K562 (cell line): ENCODE data around the gene NRAP. TPM values are rescaled to one million over a fixed set of nuclear protein-coding genes. Genes with fewer than 3 reads are reported as not detected.

Source experiments
- ATAC-seq: fragments of 200-7000 bp; cut with Tn5 transposase; 3 replicates; pipeline ENCODE4 v1.9.1; 2020; ENCODE audit warnings: moderate library complexity
- BruUV-seq: library from RNA; stranded (reverse); fragments of 400-500 nt; replicated peaks from 2 replicates; lab custom pipeline; 2021; lab: Mats Ljungman, UMichigan
- CTCF ChIA-PET: fragments of 300-600 bp; formaldehyde crosslinking; extraction: SDS; loops from one replicate; lab custom pipeline; 2021; ENCODE audit warnings: low intra/inter-chr PET ratio; lab: Yijun Ruan, JAX
- POLR2A ChIA-PET: fragments of 300-600, 350-650 bp; sonication (Branson Sonifier 250); formaldehyde crosslinking; extraction: SDS; loops from one replicate; lab custom pipeline; 2021; ENCODE audit warnings: antibody characterized with exemption, inconsistent platforms; lab: Yijun Ruan, JAX
- DNase-seq, 4 experiments: peaks; one replicate each; pipeline versions ENCODE4 v3.0.0 to v3.0.0-alpha.2; 2011 to 2018; ENCODE audit warnings: low spot score in 3 of 4, mixed read lengths in 3 of 4; ENCODE audit errors: extremely low read depth in 1 of 4
- FAIRE-seq: peaks from 2 replicates; lab custom pipeline; 2011; peaks lifted over from hg19 to GRCh38; lab: Jason Lieb, UNC
- H2AFZ ChIP-seq: 2 replicates; pipeline ENCODE4 v1.6.0; 2011; ENCODE audit warnings: low read depth, low read length, control low read depth, inconsistent platforms
- H3K27ac ChIP-seq: fragments of 200-600 bp; 3 replicates; pipeline ENCODE4 v1.8.0; 2011; ENCODE audit warnings: low read depth, mild to moderate bottlenecking, control low read depth, inconsistent platforms, low read length, moderate library complexity, mixed read lengths; ENCODE audit errors: extremely low read depth
- H3K27me3 ChIP-seq, 2 experiments: fragments of 300-600 bp in 1 of 2; 2 replicates in 1 of 2; 3 replicates in 1 of 2; pipeline versions ENCODE4 v1.6.0 to v1.8.0; 2011; ENCODE audit warnings: inconsistent platforms in 2 of 2, low read length in 2 of 2, mild to moderate bottlenecking in 1 of 2, mixed read lengths in 1 of 2, moderate library complexity in 1 of 2; ENCODE audit not compliant: control insufficient read depth in 2 of 2, insufficient read depth in 2 of 2
- H3K36me3 ChIP-seq: fragments of 300-600 bp; 3 replicates; pipeline ENCODE4 v1.8.0; 2011; ENCODE audit warnings: mild to moderate bottlenecking, low read length, inconsistent platforms; ENCODE audit not compliant: control insufficient read depth, insufficient read depth
- H3K4me1 ChIP-seq, 2 experiments: fragments of 200-600 bp in 1 of 2; replicated peaks in 1 of 2; 2 replicates in 1 of 2; 3 replicates in 1 of 2; pipeline versions ENCODE4 v1.5.1 to v1.8.0; 2011; ENCODE audit warnings: inconsistent platforms in 2 of 2, low read length in 2 of 2, mild to moderate bottlenecking in 1 of 2, mixed read lengths in 1 of 2, moderate library complexity in 1 of 2; ENCODE audit not compliant: control insufficient read depth in 2 of 2, insufficient read depth in 2 of 2
- H3K4me2 ChIP-seq: 2 replicates; pipeline ENCODE4 v1.6.1; 2011; ENCODE audit warnings: low read length, control low read depth, inconsistent platforms, mixed read lengths; ENCODE audit not compliant: insufficient read depth
- H3K4me3 ChIP-seq: fragments of 200-600 bp; sonication (generic), shearing (Covaris generic); 2 replicates; pipeline ENCODE4 v1.5.1; 2016; ENCODE audit warnings: control low read depth, inconsistent platforms
- H3K79me2 ChIP-seq: fragments of 200-600 bp; 3 replicates; pipeline ENCODE4 v1.8.0; 2011; ENCODE audit warnings: low read length, inconsistent platforms; ENCODE audit not compliant: control insufficient read depth, insufficient read depth
- H3K9ac ChIP-seq, 2 experiments: 2 replicates each; pipeline versions ENCODE4 v1.6.0 to v1.6.1; 2011; ENCODE audit warnings: low read depth in 2 of 2, low read length in 2 of 2, control low read depth in 1 of 2, inconsistent platforms in 1 of 2, mild to moderate bottlenecking in 1 of 2, mixed read lengths in 1 of 2; ENCODE audit not compliant: insufficient read depth in 1 of 2
- H3K9me1 ChIP-seq: one replicate; pipeline ENCODE4 v1.6.0; 2011; ENCODE audit warnings: inconsistent platforms, mild to moderate bottlenecking, low read length, moderate library complexity; ENCODE audit not compliant: control insufficient read depth, insufficient read depth
- H3K9me3 ChIP-seq: replicated peaks from 2 replicates; pipeline ENCODE4 v1.5.1; 2011; ENCODE audit warnings: low read depth, low read length, inconsistent platforms; ENCODE audit not compliant: control insufficient read depth, insufficient read depth
- H4K20me1 ChIP-seq: replicated peaks from 2 replicates; pipeline ENCODE4 v1.6.1; 2011; ENCODE audit warnings: low read length, inconsistent platforms, mixed read lengths; ENCODE audit not compliant: control insufficient read depth, insufficient read depth
- ATF4 ChIP-seq: fragments of 450-650 bp; formaldehyde crosslinking; IDR thresholded peaks from 2 replicates; pipeline ENCODE4 v1.4.0; 2022; ENCODE audit warnings: mild to moderate bottlenecking, moderate library complexity
- FOSL1 ChIP-seq: fragments of 200-800 bp; sonication (Bioruptor generic); conservative IDR thresholded peaks from 2 replicates; pipeline ENCODE4 v1.6.1; 2016; ENCODE audit warnings: missing genetic modification characterization, missing compliant biosample characterization
- FOXK2 ChIP-seq, 2 experiments: fragments of 450-650 bp; IDR thresholded peaks in 1 of 2; conservative IDR thresholded peaks in 1 of 2; 2 replicates each; pipeline ENCODE4 v1.6.1; 2016; ENCODE audit warnings: low read depth in 2 of 2, mild to moderate bottlenecking in 1 of 2
- MEIS2 ChIP-seq: fragments of 450-650 bp; IDR thresholded peaks from 2 replicates; pipeline ENCODE4 v1.6.1; 2014; ENCODE audit warnings: mild to moderate bottlenecking; ENCODE audit not compliant: partially characterized antibody
- SFPQ ChIP-seq: fragments of 200-400 bp; formaldehyde crosslinking; IDR thresholded peaks from 2 replicates; pipeline ENCODE4 v1.6.1; 2017; ENCODE audit warnings: mild to moderate bottlenecking, low read depth, low read length, moderate library complexity
- SMARCA4 ChIP-seq: fragments of 450-650 bp; IDR thresholded peaks from 2 replicates; pipeline ENCODE4 v1.6.1; 2016
- TEAD2 ChIP-seq: fragments of 450-650 bp; IDR thresholded peaks from 2 replicates; pipeline ENCODE4 v1.6.1; 2016; ENCODE audit warnings: missing genetic modification characterization, control low read depth, missing compliant biosample characterization
- ZNF280A ChIP-seq: fragments of 450-650 bp; IDR thresholded peaks from 2 replicates; pipeline ENCODE4 v1.6.1; 2018; ENCODE audit warnings: mild to moderate bottlenecking, low read depth; ENCODE audit not compliant: partially characterized antibody
- ZNF395 ChIP-seq: fragments of 200-800 bp; sonication (Bioruptor generic); IDR thresholded peaks from 2 replicates; pipeline ENCODE4 v1.6.1; 2017; ENCODE audit warnings: missing genetic modification characterization, missing compliant biosample characterization
- ZNF408 ChIP-seq: fragments of 250-450 bp; sonication (Bioruptor Pico); IDR thresholded peaks from 2 replicates; pipeline ENCODE4 v1.4.0; 2020; ENCODE audit warnings: low read depth, mild to moderate bottlenecking, moderate library complexity
- ZNF444 ChIP-seq: fragments of 250-450 bp; sonication (Bioruptor Pico); IDR thresholded peaks from 2 replicates; pipeline ENCODE4 v1.4.0; 2020; ENCODE audit warnings: mild to moderate bottlenecking, moderate library complexity
- ZNF445 ChIP-seq: fragments of 250-450 bp; sonication (Bioruptor Pico); IDR thresholded peaks from 2 replicates; pipeline ENCODE4 v1.4.0; 2020; ENCODE audit warnings: low read depth, mild to moderate bottlenecking, moderate library complexity
- ZNF764 ChIP-seq: fragments of 250-450 bp; sonication (Bioruptor Pico); IDR thresholded peaks from 2 replicates; pipeline ENCODE4 v1.4.0; 2020; ENCODE audit warnings: low read depth, mild to moderate bottlenecking, moderate library complexity
- ZNF77 ChIP-seq: fragments of 250-450 bp; sonication (Bioruptor Pico); IDR thresholded peaks from 2 replicates; pipeline ENCODE4 v1.5.0; 2020
- ZNF780A ChIP-seq: fragments of 250-450 bp; sonication (Bioruptor Pico); IDR thresholded peaks from 2 replicates; pipeline ENCODE4 v1.5.0; 2021; ENCODE audit warnings: mild to moderate bottlenecking
- WGBS: fragments of 100-300 bp; shearing (Covaris generic); methylation state at CpG from one replicate; pipeline ENCODE4 v1.1.6; 2016; ENCODE audit warnings: low coverage, mixed read lengths; ENCODE audit not compliant: insufficient coverage; ENCODE audit errors: missing lambda C conversion rate; 5-methylcytosine and 5-hydroxymethylcytosine counted together
- in situ Hi-C: fragments of 300-500 bp; cut with MboI; formaldehyde crosslinking; loops from 4 replicates; pipeline ENCODE4 v1.15.0; 2018; ENCODE audit warnings: inconsistent platforms, mixed read lengths
- intact Hi-C: fragments of 100-400 bp; cut with micrococcal nuclease; formaldehyde crosslinking; loops from 2 replicates; pipeline ENCODE4 v1.14.2; 2022
- polyA plus RNA-seq, 8 experiments: library from polyadenylated mRNA; depleted of rRNA in 4 of 8; stranded (reverse) in 5 of 8; unstranded in 3 of 8; fragments of >200 nt; fragmentation: Nextera tagmentation in 2 of 8; fragmentation: Illumina TruSeq in 1 of 8; extraction: Ambion mirVana in 2 of 8; extraction: Trizol in 1 of 8; gene quantifications; 2 replicates each; pipeline versions ENCODE4 v1.2.1 to v1.2.3, GENCODE V29; 2011 to 2014; ENCODE audit warnings: inconsistent platforms in 1 of 8, missing spikeins in 1 of 8
- total RNA-seq, 7 experiments: library from RNA; depleted of rRNA in 6 of 7; stranded (reverse); fragments of >200 nt in 6 of 7; fragmentation: Illumina TruSeq in 2 of 7; extraction: Trizol in 2 of 7; gene quantifications; 2 replicates each; pipeline versions ENCODE4 v1.2.1 to v1.2.3, GENCODE V29; 2011 to 2021; ENCODE audit warnings: low replicate concordance in 1 of 7

Gene NRAP
- total and polyA plus RNA-seq, 9 of the 15 experiments (the other 6 are each of a cell fraction or from before 2014, with no cell fraction given) = not detected

GRCh38 chr10:113643183-113643582, 20.7 kb downstream of the NRAP start (continued):
- no peak for TF ChIP-seq SFPQ
- TF ChIP-seq ZNF445 (CRISPR knock-in tag) = no peak
- TF ChIP-seq ZNF780A = no peak
- no peak for TF ChIP-seq ZNF764 (CRISPR knock-in tag)
- no peak for TF ChIP-seq FOXK2 (conservative IDR thresholded peaks at IDR 0.05 in 1 of 2, IDR thresholded peaks at IDR 0.05 in 1 of 2; ENCODE audit: low read depth in 2 of 2)
- no peak for TF ChIP-seq FOSL1 (tag)
- no peak for TF ChIP-seq ZNF408 (CRISPR knock-in tag)

- no peaks in the 10 kb centered on the region for H3K36me3 ChIP-seq
- POLR2A ChIA-PET = no interaction called here
- no peaks in the 10 kb centered on the region for H3K9me1 ChIP-seq
- 4% methylated on average over 4 of the region's 4 CpGs for WGBS
- no peak overlapping the region for H3K4me2 ChIP-seq
- no peaks in the 10 kb centered on the region for H4K20me1 ChIP-seq
- no TSS peak for BruUV-seq
- FAIRE-seq = no peak
- DNase-seq = no peak
- H3K27ac ChIP-seq = no peak overlapping the region
- CTCF ChIA-PET = no interaction called here
- H2AFZ ChIP-seq = no peak overlapping the region
- H3K4me3 ChIP-seq = no peak overlapping the region
- intact Hi-C loops = no loop called here
- ATAC-seq = no peak
- H3K79me2 ChIP-seq = no peaks in the 10 kb centered on the region
- H3K9ac ChIP-seq = no peak overlapping the region
- in situ Hi-C loops = no loop called here
- peaks cover 0 to 7% of the 10 kb centered on the region in 2 experiments; a peak in 3 of 5 replicates for H3K27me3 ChIP-seq
- no peaks in the 10 kb centered on the region for H3K9me3 ChIP-seq
- H3K4me1 ChIP-seq = no peaks in the 10 kb centered on the region
- TF ChIP-seq ZNF280A = no peak
- no peak for TF ChIP-seq TEAD2 (tag)
- TF ChIP-seq ZNF77 (CRISPR knock-in tag) = no peak
- TF ChIP-seq ZNF395 = no peak
- TF ChIP-seq ZNF444 (CRISPR knock-in tag) = no peak
- TF ChIP-seq MEIS2 = no peak
- TF ChIP-seq ATF4 (CRISPR knock-in tag) = no peak
- no peak for TF ChIP-seq SMARCA4
These were observed 22.1 kb downstream of the NRAP start for GRCh38 chr10:113641702-113642101.
